ENCODE results near the gene ITPRIP.

ITPRIP gene

GRCh38 chr10:104273899-104274575 lies 64.2 kb downstream of the ITPRIP start:
- no peak overlapping the region for H3K4me3 ChIP-seq (replicated peaks; ENCODE audit: low read depth, low read length)
- TF ChIP-seq, protein P1, sequence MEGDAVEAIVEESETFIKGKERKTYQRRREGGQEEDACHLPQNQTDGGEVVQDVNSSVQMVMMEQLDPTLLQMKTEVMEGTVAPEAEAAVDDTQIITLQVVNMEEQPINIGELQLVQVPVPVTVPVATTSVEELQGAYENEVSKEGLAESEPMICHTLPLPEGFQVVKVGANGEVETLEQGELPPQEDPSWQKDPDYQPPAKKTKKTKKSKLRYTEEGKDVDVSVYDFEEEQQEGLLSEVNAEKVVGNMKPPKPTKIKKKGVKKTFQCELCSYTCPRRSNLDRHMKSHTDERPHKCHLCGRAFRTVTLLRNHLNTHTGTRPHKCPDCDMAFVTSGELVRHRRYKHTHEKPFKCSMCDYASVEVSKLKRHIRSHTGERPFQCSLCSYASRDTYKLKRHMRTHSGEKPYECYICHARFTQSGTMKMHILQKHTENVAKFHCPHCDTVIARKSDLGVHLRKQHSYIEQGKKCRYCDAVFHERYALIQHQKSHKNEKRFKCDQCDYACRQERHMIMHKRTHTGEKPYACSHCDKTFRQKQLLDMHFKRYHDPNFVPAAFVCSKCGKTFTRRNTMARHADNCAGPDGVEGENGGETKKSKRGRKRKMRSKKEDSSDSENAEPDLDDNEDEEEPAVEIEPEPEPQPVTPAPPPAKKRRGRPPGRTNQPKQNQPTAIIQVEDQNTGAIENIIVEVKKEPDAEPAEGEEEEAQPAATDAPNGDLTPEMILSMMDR (IDR thresholded peaks at IDR 0.05; ENCODE audit: low read depth, low read length, missing control alignments), result no peak
- no peak for DNase-seq (ENCODE audit: extremely low read depth, low read depth)

- TF ChIP-seq, protein P1 (IDR thresholded peaks at IDR 0.05; ENCODE audit: low read depth, low read length, missing control alignments), result no peak
- DNase-seq (ENCODE audit: extremely low read depth, low read depth), result no peak
Observed at GRCh38 chr10:104273286-104273685, 65.0 kb downstream of the ITPRIP start.

GRCh38 chr10:104268713-104269645 lies 69.3 kb downstream of the ITPRIP start, which contains the start of gene GSTO2:
Gene GSTO2, plus strand, starts transcription at chr10:104269184. Its CDS starts 5,732 bp downstream, at chr10:104274916.
- H3K4me3 ChIP-seq (replicated peaks; ENCODE audit: low read depth, low read length), result peak within 1 kb of the TSS; percentile 50
- peak; percentile 68 for DNase-seq (ENCODE audit: extremely low read depth, low read depth)
- TF ChIP-seq, protein P1 (IDR thresholded peaks at IDR 0.05; ENCODE audit: low read depth, low read length, missing control alignments), result no peak

More at GRCh38 chr10:104273286-104273685, 65.0 kb downstream of the ITPRIP start:
- no peak overlapping the region for H3K4me3 ChIP-seq (replicated peaks; ENCODE audit: low read depth, low read length)

DNA sequence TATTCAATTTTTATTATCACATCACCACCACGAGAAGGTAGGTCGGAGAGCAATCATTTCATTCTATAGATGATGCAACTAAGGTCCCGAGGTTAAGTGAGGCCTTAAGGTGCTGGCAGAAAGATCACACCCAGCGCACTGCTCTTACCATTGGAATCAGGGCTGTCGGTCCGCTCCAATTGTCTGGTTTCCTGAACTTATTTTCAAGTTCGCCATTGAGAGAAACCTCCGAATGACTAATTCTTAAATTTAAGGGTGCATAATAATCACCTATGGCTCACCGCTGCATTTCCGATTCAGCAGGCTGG lies 69.9 kb downstream of the ITPRIP start:
- DNase-seq (ENCODE audit: extremely low read depth, low read depth), result no peak
- H3K4me3 ChIP-seq (replicated peaks; ENCODE audit: low read depth, low read length), result peak overlapping the region; percentile 50
- TF ChIP-seq, protein P1 (IDR thresholded peaks at IDR 0.05; ENCODE audit: low read depth, low read length, missing control alignments), result no peak

GRCh38 chr10:104267721-104268404 lies 70.4 kb downstream of the ITPRIP start:
- TF ChIP-seq, protein P1 (IDR thresholded peaks at IDR 0.05; ENCODE audit: low read depth, low read length, missing control alignments), result no peak

GRCh38 chr10:104264783-104265182 lies 73.5 kb downstream of the ITPRIP start:
- TF ChIP-seq, protein P1 (IDR thresholded peaks at IDR 0.05; ENCODE audit: low read depth, low read length, missing control alignments), result no peak
- DNase-seq (ENCODE audit: extremely low read depth, low read depth), result no peak

More at GRCh38 chr10:104267721-104268404, 70.4 kb downstream of the ITPRIP start:
- H3K4me3 ChIP-seq (replicated peaks; ENCODE audit: low read depth, low read length), result peak overlapping the region; percentile 50
- no peak for DNase-seq (ENCODE audit: extremely low read depth, low read depth)

More at GRCh38 chr10:104264783-104265182, 73.5 kb downstream of the ITPRIP start:
- no peak overlapping the region for H3K4me3 ChIP-seq (replicated peaks; ENCODE audit: low read depth, low read length)
